HG03097 (cell line): ENCODE measurements around the gene MEGF8.

Source experiments
- ATAC-seq: cut with Tn5 transposase; IDR thresholded peaks from one replicate; pipeline ENCODE4 v1.9.1; 2021; ENCODE audit not compliant: unreplicated experiment, low FRiP score

The MEGF8 gene

DNA sequence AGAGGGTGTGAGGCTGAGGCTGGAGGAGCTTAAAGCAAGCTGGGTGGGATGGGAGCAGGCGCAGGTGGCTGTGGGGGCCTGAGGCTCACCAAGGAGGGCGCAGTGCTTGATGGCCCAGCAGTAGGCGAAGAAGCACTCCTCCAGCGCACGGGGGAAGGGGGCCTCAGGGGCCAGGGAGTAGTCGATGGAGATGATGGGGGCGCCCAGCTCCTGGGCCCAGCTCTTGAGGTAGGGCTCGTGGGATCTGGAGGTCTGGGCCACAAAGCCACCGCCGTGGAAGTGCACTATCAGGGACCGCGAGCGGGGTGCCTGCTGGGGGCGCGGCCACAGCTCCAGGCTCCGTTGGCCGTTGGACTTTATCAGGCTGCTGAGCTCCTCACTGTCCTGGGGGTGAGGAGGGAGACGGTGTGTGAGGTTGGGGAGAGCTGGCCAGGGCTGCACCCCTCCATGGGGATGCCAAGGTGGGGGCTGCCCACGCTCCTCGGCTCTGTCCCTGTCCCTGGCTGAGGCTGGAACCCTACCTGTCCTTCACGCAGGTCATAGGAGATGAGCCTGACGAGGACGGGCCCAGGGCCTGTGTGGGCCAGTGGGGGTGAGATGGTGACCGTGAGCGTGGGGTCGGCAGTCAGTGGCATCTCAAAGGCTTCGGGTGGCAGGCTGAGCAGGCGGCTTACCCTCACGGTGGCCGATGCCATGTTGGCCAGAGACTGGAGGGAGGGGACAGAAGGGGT is 81.8 kb downstream of the MEGF8 start:
- ATAC-seq = no peak

DNA sequence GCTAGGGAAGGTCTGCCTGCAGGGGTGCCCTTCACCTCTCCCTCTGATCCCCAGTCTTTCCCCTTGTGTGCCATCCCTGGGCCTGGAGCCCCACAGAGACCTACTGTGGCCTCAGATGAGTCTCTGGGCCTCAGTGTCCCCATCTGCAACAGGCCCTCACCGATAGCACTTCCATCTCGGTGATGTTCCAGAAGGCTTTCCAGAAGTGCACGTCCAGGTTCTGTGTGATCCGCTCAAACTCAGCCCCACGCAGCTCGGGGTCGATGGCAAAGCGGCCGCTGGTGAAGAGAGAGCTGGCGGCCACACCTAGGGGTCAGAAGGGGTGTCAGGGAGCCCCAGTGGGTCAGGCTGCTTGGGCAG is 82.4 kb downstream of the MEGF8 start:
- no peak for ATAC-seq

DNA sequence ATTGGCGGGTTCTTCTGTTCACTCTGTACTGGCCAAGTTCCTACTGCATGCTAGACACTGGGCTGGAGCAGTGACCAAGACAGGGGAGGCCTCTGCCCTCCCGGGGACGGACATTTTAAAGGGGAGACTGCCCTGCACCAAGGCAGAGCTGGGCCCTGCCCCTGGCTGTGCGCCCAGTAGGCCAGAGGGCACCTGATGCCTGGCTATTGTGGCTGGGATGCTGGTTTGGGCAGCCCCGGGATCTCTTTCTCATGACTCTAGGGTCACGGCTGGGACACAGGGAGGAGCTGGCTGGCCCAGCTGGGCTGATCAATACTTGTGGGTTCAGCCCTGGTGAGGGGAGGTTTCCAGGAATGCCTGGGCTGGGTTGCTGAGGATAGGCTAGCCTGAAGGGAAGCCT is 84.0 kb downstream of the MEGF8 start:
- no peak for ATAC-seq

DNA sequence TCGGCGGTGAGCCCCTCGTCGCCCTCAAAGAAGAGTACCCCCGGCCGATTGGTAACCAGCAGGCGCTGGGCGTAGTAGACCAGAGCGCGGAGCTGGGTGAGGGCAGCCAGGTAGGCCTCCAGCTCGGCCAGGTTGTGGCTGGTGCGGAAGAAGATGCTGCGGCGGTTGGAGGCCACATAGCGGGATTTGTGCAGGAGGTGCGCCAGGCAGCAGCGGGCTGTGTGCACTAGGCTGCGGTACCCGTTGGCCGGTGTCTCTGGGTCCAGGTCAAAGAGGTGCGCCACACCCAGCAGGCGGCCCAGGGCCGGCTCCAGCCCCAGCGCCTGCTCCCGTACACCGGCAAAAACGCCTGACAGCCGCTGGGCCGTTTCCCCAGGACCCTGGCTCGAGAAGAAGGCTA is 84.9 kb downstream of the MEGF8 start:
- ATAC-seq = no peak

DNA sequence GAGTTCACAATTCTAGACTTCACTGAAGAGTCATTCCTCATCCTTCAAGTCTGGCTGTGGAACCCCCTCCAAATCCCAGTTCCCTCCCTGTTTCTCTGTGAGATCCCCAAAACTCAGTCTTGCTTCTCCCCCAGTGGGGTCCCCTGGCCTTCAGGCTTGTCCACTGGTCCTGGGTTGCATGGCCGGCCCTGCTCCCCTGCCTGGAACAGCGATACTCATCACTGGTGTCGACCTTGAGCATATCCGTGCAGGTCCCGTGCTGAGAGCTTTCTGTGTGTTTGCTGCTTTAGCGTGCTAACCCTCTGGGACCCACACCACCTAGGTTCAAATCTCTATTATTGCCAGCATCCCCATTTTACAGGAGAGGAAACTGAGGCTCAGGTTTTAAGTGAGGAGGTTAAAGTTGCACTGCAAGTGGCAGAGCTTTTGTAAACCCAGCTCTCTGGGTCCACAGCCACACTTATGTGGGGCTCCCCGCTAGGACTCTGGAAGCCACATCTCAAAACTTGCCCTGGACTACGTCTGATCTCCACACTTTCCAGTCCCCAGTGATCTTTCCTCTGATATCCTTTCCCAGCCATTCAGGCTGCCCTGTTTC is 86.2 kb downstream of the MEGF8 start:
- no peak for ATAC-seq

DNA sequence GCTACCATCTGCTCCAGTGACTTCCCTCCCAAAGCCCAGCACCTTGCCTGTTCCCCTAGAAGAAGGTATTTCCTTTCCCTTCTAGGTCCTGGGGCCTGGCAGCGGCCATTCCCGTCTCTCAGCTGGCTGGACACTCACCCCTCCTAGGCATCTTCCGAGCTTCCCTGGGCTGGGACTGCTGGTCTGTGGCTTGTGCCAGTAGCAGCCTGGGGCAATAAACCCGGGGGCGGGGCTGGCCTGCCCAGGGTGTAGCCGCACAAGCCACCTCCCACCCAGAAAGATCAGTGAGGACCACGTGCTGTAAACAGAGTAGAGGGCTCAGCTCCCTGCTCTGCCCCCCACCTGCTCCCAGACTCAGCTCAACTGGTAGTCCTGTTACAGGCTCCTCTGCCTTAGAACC is 86.8 kb downstream of the MEGF8 start:
- no peak for ATAC-seq

DNA sequence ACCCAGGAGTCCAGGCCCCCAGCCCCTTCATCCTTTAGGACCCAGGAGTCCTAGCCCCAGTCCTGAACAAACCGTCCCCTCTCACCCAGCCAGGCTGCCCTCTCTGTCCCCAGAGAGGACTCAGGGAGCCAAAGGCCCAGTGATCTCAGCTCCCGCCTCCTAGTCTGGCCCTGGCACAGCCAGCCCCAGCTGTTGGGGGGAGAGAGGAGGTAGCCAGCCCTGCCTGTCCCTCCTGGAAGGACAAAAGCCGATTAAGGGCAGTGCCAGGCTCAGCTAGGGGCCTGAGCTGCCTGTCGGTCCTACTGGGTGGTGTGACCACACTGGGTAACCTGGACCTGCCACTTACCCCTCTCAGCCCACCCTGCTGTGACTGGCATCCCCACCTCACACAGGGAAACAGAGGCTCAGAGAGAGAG is 87.2 kb downstream of the MEGF8 start:
- ATAC-seq = no peak

DNA sequence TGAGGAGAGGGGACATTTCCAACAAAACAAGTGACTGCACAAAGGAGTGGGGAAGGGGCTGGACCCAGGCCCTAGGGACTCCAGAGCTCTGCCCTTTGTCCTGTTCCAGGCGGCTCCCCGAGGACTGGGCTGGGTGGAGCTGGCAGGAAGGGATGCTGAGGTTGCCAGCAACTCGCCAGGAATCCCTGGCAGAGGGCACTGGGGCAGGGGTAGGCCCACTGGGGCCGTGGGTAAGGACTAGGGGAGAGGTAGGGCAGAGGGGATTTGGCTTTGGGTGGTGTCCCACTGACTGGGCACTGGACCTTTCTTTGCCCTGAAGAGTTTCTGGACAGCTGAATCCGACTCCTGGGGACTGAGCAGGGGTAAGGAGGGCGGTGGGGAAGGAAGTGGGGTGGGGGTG is 93.9 kb downstream of the MEGF8 start:
- ATAC-seq = no peak

DNA sequence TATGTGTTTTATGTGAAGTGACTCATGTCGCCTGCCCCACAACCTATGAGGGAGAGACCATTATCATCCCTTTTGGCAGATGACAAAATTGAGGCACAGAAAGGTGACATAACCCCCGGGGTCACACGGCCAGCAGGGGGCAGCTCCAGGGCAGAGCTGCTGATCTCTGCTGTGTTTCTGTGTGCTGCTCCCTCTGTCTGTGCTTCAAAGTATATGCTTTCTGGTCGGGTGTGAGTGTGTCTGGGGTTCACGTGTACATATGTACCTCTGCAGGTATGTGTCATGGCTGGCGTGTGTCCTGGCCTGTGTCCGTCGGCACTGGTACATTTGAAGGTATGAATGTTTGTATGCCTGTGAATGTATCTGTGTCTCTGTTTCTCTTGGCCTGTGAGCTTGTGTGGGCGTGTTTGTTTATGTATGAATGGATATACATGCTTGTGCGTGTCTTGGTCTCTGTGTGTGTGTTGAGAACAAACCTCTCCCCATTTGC is 94.7 kb downstream of the MEGF8 start:
- no peak for ATAC-seq

DNA sequence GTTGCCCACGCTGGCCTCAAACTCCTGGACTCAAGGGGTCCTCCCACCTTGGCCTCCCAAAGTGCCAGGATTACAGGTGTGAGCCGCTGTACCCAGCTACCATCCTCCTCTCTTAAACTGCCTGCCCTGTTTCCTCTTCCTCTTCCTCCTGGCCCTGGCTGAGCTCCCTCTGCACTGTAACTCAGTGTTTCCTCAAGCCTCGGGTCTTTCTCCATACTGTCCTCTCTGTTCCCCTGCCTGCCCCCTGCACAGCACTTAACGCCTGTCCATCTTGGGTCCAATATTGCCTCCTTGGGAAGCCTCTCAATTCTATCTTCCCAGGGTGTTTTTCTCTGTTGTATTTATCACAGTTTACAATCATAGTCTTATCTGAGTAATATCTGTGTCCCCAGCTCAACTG is 95.7 kb downstream of the MEGF8 start:
- no peak for ATAC-seq

DNA sequence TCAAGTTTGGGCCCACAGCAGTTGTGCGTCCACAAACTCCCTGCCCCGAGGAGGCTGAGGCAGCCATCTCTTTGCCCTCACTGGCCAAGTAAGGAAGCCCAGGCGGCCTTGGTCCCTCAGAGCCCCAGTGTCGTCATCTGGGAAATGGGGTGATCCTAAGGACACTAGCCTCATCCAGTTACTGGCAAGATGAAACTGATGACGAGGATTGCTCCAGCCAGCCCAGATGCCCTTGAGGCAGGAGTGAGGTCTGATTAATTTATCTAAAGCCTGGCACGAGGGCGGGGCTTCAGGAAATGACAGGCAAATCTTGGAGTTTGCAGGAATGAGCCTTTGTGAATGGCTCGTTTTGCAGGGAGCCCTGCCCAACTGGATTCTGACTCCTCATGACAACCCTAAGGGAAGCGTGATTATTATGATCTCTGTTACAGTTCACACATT is 96.2 kb downstream of the MEGF8 start:
- no peak for ATAC-seq

DNA sequence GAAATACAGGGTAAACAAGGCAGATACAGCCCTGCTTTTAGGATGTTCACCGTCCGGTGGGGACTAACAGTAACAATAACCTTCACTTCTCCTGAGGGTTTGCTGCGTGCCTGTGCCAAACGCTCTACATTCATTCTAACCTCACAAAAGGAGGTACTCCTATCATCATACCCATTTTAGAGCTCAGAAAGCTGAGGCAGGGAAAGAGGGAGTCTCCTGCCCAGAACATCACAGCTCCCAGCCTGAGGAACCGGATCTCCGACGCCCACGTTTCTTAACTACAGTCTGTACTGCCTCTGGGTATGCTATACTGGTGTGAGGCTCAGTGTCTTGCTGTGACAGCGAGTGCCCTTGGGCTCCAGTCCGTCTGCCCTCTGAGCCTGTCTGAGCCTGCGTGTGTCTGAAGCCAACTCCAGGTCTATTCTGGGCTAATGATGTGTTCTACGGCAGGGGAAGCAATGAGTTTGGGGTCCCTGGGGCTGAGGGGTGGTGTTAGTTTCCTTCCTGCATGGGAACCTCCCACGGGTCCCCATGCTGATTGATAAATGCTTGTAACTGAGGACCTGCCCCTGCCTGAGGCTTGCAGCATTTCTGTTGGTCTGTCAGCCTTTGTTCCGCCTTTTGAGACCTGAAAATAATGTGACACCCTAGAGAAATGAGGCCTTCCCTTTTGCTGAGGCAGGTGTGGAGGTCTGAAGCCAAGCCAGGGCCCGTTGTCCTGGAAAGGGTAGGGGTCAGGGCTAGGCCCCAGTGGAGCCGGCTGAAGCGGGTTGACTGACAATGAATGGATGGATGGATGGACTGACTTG is 96.9 kb downstream of the MEGF8 start:
- ATAC-seq = peak; percentile 6

DNA sequence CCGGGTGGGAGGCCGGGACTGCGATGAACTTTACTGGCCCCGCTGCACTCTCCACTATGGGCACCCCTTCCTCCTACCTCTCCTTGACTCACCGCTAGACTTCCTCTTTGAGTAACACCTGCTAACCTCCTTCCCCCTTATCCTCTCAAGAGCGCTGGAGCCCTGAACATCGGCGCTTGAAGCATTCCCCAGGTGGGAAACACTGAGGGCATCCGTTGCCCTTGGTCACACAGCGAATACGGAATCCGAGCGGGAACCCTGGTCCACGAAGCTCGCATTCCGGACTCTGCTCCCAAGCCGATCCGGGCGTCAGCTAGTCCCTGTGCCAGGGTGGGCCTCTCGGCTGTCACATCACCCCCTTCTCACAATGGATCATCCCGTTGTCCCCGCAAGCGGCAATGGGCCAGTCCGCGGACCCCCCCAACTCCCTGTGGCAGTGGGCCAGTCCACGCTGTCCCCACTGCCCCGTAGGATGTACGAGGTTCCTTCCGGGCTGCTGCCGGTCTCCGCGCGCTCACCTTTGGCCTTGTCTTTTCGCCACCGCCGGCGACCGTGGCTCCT is 97.5 kb downstream of the MEGF8 start:
- ATAC-seq = peak; percentile 33

DNA sequence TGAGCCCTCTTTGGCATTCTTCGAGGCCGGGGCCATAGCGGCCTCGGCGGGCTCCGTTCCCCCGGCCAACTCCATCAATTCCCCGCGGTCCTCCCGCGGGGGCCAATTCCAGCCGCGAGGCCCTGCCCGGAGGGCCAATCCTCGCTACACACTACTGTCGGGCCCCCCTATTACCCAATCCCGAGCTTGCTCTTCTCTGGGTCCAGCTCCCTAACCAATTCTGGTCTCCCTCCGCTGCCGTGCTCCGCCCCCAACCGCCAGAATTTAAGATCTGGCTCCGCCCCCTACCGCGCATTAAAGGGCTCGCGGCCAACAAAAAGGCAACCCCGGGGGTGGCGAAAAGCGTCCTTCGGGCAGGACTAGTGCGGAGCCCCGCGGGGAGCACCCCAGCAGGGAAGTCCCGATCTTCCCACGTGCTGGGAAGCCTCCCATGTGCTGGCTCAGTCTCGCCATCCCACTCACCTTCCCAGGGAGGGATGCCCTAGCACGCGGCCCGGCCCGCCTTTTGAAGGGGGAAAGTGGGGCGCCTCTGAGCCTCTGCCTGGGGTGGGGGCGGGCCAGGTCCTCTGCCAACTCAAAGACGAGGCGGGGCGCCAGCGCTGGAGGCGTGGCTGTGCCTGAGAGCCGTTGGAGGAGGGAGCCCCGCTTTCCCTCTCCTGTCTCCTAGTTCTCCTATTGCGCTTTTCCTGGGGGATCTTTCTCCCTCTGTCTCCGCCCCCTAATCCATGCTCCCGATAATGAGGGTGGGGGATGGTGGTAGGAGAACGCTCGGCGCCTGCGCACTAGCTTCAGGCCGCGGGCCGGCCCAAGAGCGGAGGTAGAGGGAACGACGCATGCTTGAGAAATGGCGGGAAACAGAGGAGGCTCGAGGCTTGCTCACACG is 98.3 kb downstream of the MEGF8 start:
- ATAC-seq = peak; percentile 76

DNA sequence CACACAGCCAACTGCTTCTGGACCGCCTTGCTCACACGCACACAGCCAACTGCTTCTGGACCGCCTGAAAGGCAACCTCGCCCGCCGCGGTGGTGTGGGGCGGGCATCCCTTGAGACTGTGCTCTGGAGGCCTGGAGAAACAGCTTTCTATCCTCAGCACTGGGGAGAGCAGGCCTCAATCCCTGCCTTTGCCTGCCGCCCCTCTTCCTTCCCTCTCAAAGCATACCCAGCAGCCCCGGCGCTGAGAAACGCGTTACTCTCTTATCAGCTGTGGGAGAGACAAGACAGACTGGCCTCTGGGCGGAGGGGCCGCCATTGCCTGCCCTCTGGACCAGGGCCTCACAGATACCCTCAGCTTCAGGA is 98.9 kb downstream of the MEGF8 start:
- ATAC-seq = no peak

DNA sequence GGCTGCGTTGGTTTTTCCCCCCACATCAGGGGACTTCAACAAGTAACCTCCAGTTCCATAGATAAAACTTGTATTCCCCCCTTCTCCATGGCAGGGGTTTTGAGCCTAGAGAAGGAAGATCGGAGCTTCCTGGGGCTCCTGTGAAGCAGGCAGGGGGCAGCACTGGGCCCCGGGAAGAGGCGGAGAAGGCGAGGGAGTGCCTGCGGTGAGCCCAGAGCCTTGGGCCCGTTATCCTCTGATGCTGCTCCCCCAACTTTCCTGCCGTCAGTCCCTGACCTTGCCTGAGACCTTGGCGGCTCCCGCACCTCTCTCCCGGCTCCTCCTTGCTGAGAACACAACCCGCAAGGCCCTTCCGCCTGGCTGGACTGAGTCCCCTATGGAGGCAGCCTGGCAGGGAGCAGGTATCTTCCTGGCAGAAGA is 99.3 kb downstream of the MEGF8 start:
- ATAC-seq = no peak

DNA sequence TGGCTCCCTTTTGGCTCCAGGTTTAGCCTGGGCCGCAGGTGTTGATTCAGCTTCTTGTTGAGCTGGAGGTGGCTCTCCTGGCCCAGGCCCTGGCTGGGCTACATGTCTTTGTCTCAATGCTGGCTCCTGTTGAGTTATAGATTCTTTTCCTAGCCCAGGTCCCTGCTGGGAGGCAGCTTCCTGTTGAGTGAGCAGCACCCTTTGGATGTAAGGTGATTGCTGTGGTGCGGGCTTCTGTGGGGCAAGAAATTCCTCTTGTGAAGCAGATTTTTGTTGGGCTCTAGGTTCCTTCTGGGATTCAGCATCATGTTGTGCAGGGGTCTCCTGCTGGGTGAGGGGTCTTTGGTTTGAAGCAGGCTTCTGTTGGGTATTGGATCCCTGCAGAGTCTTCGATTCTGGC is 101.2 kb downstream of the MEGF8 start:
- ATAC-seq = no peak

DNA sequence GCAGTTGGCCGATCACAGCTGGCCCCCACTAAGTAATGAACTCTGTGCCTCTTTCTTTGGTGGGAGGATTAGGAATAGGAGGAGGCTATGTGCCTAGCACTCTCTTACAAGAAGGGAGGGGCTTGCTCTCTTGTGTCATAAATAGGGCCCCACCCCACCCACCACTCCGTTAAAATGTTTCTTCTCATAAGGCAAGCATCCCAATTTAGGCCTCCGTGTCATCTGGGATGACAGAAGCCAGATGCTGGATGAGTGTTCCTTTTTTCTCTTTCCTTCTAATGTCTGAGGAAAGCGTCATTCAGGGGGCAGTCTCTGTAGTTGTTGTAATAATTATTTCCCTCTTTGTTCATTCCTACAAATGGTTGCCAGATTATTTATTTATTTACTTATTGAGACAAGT is 101.9 kb downstream of the MEGF8 start, which contains the start of gene LIPE:
TSS of gene LIPE (minus strand) at position 76 of the 400 bp plus-strand sequence. CDS start 239 bp downstream, outside the sequence.
- ATAC-seq = no peak
